A549 (cell line): ENCODE results near the gene CGREF1.

Experiments used
- CBX2 ChIP-seq: fragments of 200-600 bp; sonication (generic); IDR thresholded peaks from 2 replicates; pipeline ENCODE4 v1.6.1; 2016; ENCODE audit warnings: low read depth, mild to moderate bottlenecking, borderline replicate concordance
- CEBPB ChIP-seq, 2 experiments: fragments of >200 bp in 1 of 2; sonication (Bioruptor Twin) in 1 of 2; formaldehyde crosslinking in 1 of 2; IDR thresholded peaks; 2 replicates each; pipeline ENCODE4 v1.6.1; 2012 to 2016
- CTCF ChIP-seq: fragments of >200 bp; sonication (Bioruptor Twin); formaldehyde crosslinking; IDR thresholded peaks from 3 replicates; pipeline ENCODE4 v1.5.1; 2016
- EP300 ChIP-seq, 2 experiments: fragments of >200 bp; sonication (Bioruptor Twin); formaldehyde crosslinking; IDR thresholded peaks; 2 replicates in 1 of 2; 3 replicates in 1 of 2; pipeline ENCODE4 v1.6.1; 2016 to 2017

GRCh38 chr2:27078267-27079194, 40.4 kb downstream of the CGREF1 start, which contains the start of gene EMILIN1:
- TF ChIP-seq CTCF (no peak), EP300 (IDR thresholded peaks at IDR 0.05) (no peak), CBX2 (no peak), CEBPB (IDR thresholded peaks at IDR 0.05) (no peak)
